OCI-LY3 (cell line): ENCODE data around the gene PRKCE.

Experiments
- H2AFZ ChIP-seq: fragments of 200-600, 300-600 bp; shearing (Covaris generic); 2 replicates; pipeline ENCODE4 v1.6.0; 2014; ENCODE audit warnings: antibody characterized with exemption, low read depth, low read length
- H3K27ac ChIP-seq: fragments of 200-600, 300-600 bp; sonication (generic); 2 replicates; pipeline ENCODE4 v1.5.1; 2014; ENCODE audit warnings: mild to moderate bottlenecking, low read length, moderate library complexity, mixed read lengths
- H3K27me3 ChIP-seq: fragments of 200-600, 300-600 bp; sonication (generic); 2 replicates; pipeline ENCODE4 v1.6.1; 2014; ENCODE audit warnings: low read depth, low read length, mixed read lengths
- H3K36me3 ChIP-seq: fragments of 200-600, 300-600 bp; sonication (generic); replicated peaks from 2 replicates; pipeline ENCODE3; 2014; ENCODE audit warnings: low read depth, low read length, mixed read lengths
- H3K4me1 ChIP-seq: fragments of 300-600, 200-600 bp; sonication (generic); 2 replicates; pipeline ENCODE4 v1.6.1; 2014; ENCODE audit warnings: low read length, mixed read lengths
- H3K4me2 ChIP-seq: fragments of 200-600, 300-600 bp; sonication (generic); 2 replicates; pipeline ENCODE4 v1.6.1; 2014; ENCODE audit warnings: low read length, mixed read lengths
- H3K4me3 ChIP-seq: fragments of 300-600, 200-600 bp; sonication (generic); 2 replicates; pipeline ENCODE4 v1.5.1; 2014; ENCODE audit warnings: antibody characterized with exemption, mild to moderate bottlenecking, low read length, moderate library complexity
- H3K79me2 ChIP-seq: fragments of 300-600, 200-600 bp; shearing (Covaris generic); 2 replicates; pipeline ENCODE4 v1.6.1; 2014; ENCODE audit warnings: mild to moderate bottlenecking, low read length, mixed read lengths
- H3K9ac ChIP-seq: fragments of 300-600, 200-600 bp; shearing (Covaris generic); 2 replicates; pipeline ENCODE4 v1.6.0; 2014; ENCODE audit warnings: mild to moderate bottlenecking, low read length, moderate library complexity
- H3K9me3 ChIP-seq: fragments of 200-600, 300-600 bp; shearing (Covaris generic); 2 replicates; pipeline ENCODE4 v1.6.1; 2014; ENCODE audit warnings: low read length, mixed read lengths; ENCODE audit not compliant: insufficient read depth
- H4K20me1 ChIP-seq: fragments of 200-600, 300-600 bp; sonication (generic); 2 replicates; pipeline ENCODE4 v1.6.1; 2016; ENCODE audit warnings: low read length, mixed read lengths; ENCODE audit not compliant: insufficient read depth
- CTCF ChIP-seq: fragments of 200-600, 300-600 bp; sonication (generic); IDR thresholded peaks from 2 replicates; pipeline ENCODE4 v1.5.1; 2014; ENCODE audit warnings: antibody characterized with exemption, low read length, low read depth
- EZH2phosphoT487 ChIP-seq: fragments of 200-600 bp; shearing (Covaris generic); IDR thresholded peaks from 2 replicates; pipeline ENCODE4 v1.6.1; 2018; ENCODE audit warnings: antibody characterized with exemption, mixed run types, low read depth

PRKCE gene

GRCh38 chr2:45754131-45755010, 102.9 kb downstream of the PRKCE start:
- H3K79me2 ChIP-seq: no peaks in the 10 kb centered on the region
- H3K4me1 ChIP-seq: peaks cover 4% of the 10 kb centered on the region
- H3K27ac ChIP-seq: no peak overlapping the region
- no peaks in the 10 kb centered on the region for H3K9me3 ChIP-seq
- H3K27me3 ChIP-seq: no peaks in the 10 kb centered on the region
- no peaks in the 10 kb centered on the region for H3K36me3 ChIP-seq
- H4K20me1 ChIP-seq: no peaks in the 10 kb centered on the region
- no peak overlapping the region for H3K4me2 ChIP-seq
- H2AFZ ChIP-seq: no peak overlapping the region
- TF ChIP-seq EZH2phosphoT487 (no peak), CTCF (no peak)
- H3K9ac ChIP-seq: no peak overlapping the region
- H3K4me3 ChIP-seq: no peak overlapping the region

- H3K9me3 ChIP-seq: no peaks in the 10 kb centered on the region
- no peaks in the 10 kb centered on the region for H3K36me3 ChIP-seq
- no peaks in the 10 kb centered on the region for H3K79me2 ChIP-seq
- H3K4me3 ChIP-seq: no peak overlapping the region
- H3K27ac ChIP-seq: no peak overlapping the region
- H2AFZ ChIP-seq: no peak overlapping the region
- H3K4me2 ChIP-seq: no peak overlapping the region
- no peak overlapping the region for H3K9ac ChIP-seq
- H4K20me1 ChIP-seq: no peaks in the 10 kb centered on the region
- TF ChIP-seq CTCF: no peak
- TF ChIP-seq EZH2phosphoT487: no peak
- no peaks in the 10 kb centered on the region for H3K27me3 ChIP-seq
- no peaks in the 10 kb centered on the region for H3K4me1 ChIP-seq
Measured at GRCh38 chr2:45755585-45756335, 104.3 kb downstream of the PRKCE start.

GRCh38 chr2:45758018-45758417, 106.5 kb downstream of the PRKCE start:
- H3K4me2 ChIP-seq: no peak overlapping the region

More at GRCh38 chr2:45758018-45758417, 106.5 kb downstream of the PRKCE start:
- no peak overlapping the region for H3K9ac ChIP-seq
- no peak overlapping the region for H3K27ac ChIP-seq
- no peak overlapping the region for H2AFZ ChIP-seq
- no peaks in the 10 kb centered on the region for H3K4me1 ChIP-seq
- H4K20me1 ChIP-seq: no peaks in the 10 kb centered on the region
- H3K4me3 ChIP-seq: no peak overlapping the region
- H3K27me3 ChIP-seq: peaks cover 2% of the 10 kb centered on the region; the same call in 1 of the 2 replicates
- no peaks in the 10 kb centered on the region for H3K79me2 ChIP-seq
- H3K9me3 ChIP-seq: no peaks in the 10 kb centered on the region
- TF ChIP-seq CTCF (no peak), EZH2phosphoT487 (no peak)
- no peaks in the 10 kb centered on the region for H3K36me3 ChIP-seq
